ENCODE results near the gene FUT2.

DNA sequence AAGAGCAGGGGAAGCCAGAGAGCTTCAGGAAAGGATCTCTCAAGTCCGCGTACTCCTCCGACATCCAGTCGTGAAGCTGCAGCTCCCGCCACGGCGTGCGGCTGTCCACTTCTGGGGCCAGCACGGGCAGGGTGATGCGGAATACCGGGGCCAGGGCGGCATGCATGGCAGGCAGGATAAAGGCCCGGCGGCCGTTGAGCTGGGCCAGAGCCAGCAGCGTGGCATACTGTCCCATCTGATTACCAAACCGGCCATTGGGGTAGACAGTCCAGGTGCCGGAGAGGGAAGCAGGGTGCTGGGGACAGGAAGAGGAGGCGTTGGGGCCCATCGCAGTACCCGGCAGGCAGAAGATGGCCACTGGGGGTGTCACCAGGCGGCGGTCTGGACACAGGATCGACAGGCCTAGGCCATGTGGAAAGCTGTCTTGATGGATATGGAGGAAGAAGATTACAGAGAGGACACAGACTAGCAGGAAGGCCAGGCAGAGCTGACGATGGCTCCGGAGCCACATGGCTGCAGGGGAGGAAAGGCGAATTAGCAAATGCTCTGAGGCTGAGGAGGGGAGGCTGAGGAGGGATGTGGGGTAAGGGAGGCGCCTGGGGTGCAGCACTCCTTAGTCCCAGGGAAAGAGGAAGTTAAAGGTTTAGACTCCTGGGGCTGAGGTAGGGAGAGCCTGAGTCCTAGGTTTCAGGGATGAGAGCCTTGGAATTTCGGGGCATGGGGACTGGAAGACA is 55.2 kb downstream of the FUT2 start:
- no peak for TF ChIP-seq GATA3 (IDR thresholded peaks at IDR 0.05; ENCODE audit: low read depth, low read length)
- no peak for TF ChIP-seq GATA2 (IDR thresholded peaks at IDR 0.05; ENCODE audit: low read depth, low read length)
